Suprapubic skin (tissue), 4 donors: ENCODE measurements around the gene SMOC2. TPM values are rescaled to one million over a fixed set of nuclear protein-coding genes. Genes with fewer than 3 reads are reported as not detected.

Experiments used
- DNase-seq, 2 donors: peaks; one replicate each; pipeline ENCODE4 v3.0.0-alpha.2; 2019; ENCODE audit warnings: low spot score in 2 of 2
- H3K27ac ChIP-seq: fragments of 200-600 bp; sonication (generic); one replicate; pipeline ENCODE4 v1.5.1; 2019
- H3K27me3 ChIP-seq: fragments of 200-600 bp; sonication (generic); one replicate; pipeline ENCODE4 v1.5.1; 2019
- H3K36me3 ChIP-seq: fragments of 200-600 bp; sonication (generic); one replicate; pipeline ENCODE4 v1.5.1; 2019
- H3K4me1 ChIP-seq: fragments of 200-600 bp; sonication (generic); one replicate; pipeline ENCODE4 v1.5.1; 2019
- H3K4me3 ChIP-seq: fragments of 200-600 bp; sonication (generic); one replicate; pipeline ENCODE4 v1.5.1; 2019; ENCODE audit warnings: mild to moderate bottlenecking
- H3K9me3 ChIP-seq: fragments of 200-600 bp; sonication (generic); one replicate; pipeline ENCODE4 v1.5.1; 2019
- EP300 ChIP-seq: sonication (generic); formaldehyde crosslinking; IDR thresholded peaks from one replicate; pipeline ENCODE4 v1.6.1; 2017; ENCODE audit warnings: antibody characterized with exemption
- POLR2A ChIP-seq, 2 donors: fragments of 450-650 bp; IDR thresholded peaks; one replicate each; pipeline ENCODE4 v1.6.1; 2017; ENCODE audit warnings: antibody characterized with exemption in 2 of 2, mild to moderate bottlenecking in 2 of 2, moderate library complexity in 2 of 2
- POLR2AphosphoS5 ChIP-seq, 3 donors: sonication (generic); formaldehyde crosslinking; IDR thresholded peaks; one replicate each; pipeline ENCODE4 v1.6.1; 2017; ENCODE audit warnings: antibody characterized with exemption in 3 of 3
- WGBS: methylation state at CpG from one replicate; pipeline ENCODE4 v1.1.5; 2018; 5-methylcytosine and 5-hydroxymethylcytosine counted together
- total RNA-seq, 4 donors: library from RNA; depleted of rRNA; stranded (reverse); fragments of >200 nt; gene quantifications; one replicate each; pipeline ENCODE4 v1.1.0, GENCODE V29; 2016
- TF ChIP-seq, protein P1 (sequence below), 2 donors: fragments of 200-600 bp in 1 of 2; fragments of 450-650 bp in 1 of 2; sonication (generic) in 1 of 2; IDR thresholded peaks; one replicate each; pipeline ENCODE4 v1.5.1; 2016 to 2019; ENCODE audit warnings: antibody characterized with exemption in 2 of 2, mild to moderate bottlenecking in 1 of 2, moderate library complexity in 1 of 2

SMOC2 gene
- total RNA-seq, 4 donors from 2014 or later, result 16.2 to 22.9 (median 18.8) TPM

DNA sequence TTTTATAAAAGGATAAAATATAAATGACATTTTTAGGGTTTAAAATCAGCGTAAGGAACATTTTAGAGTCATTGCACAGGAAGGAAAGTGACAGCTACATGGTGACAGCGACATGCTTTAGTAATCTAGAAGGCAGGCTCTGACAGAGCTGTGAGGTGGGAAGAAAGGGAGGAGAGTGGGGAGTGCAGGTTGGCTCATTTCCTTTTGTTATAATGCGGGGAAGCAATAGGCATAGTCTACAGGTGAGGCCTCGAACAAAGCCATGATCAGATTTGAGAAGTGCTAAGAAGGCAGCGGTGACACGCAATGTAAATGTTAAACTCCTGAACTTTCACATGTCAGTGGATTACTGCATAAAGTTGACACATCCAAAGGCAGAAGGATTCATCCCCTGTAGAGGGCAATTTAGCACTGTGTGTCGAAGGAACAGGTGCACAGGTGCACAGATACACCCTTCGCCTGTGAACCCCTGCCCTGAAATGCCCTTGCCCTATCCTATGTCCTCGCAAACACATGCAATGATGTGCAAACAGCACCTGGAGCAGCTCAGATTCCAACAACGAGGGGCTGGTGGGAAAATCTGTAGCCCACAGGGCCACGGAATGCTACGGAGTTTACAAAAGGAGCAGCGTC lies 32.4 kb upstream of the SMOC2 start:
- H3K27ac ChIP-seq, result no peak overlapping the region
- DNase-seq, result peak in 1 of 2 donors; percentile 41

DNA sequence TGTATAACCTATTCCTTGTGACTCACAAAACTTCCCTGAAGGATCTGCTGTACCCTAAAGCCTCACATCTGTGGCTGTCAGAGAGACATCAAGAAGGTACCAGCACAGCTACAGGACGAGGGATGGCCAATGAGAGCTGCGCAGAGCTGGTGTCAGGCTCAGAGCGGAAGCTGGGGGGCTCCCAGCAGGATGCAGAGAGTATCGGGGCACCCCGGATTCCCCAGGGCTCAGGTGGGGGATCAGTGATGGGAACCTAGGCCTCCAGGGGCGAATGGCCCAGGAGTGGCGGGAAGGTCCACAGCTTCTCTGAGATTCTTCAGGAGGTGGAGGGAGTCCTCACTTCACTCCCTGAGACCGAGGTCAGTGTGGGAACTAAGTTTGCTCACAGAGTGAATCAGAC lies 30.9 kb upstream of the SMOC2 start:
- no peaks in the 10 kb centered on the region for H3K36me3 ChIP-seq
- DNase-seq, result peak in 1 of 2 donors; percentile 74
- no peak overlapping the region for H3K27ac ChIP-seq
- H3K27me3 ChIP-seq, result no peaks in the 10 kb centered on the region
- H3K9me3 ChIP-seq, result no peaks in the 10 kb centered on the region
- WGBS, result 84% methylated on average over 8 of the region's 8 CpGs
- TF ChIP-seq, protein P1, sequence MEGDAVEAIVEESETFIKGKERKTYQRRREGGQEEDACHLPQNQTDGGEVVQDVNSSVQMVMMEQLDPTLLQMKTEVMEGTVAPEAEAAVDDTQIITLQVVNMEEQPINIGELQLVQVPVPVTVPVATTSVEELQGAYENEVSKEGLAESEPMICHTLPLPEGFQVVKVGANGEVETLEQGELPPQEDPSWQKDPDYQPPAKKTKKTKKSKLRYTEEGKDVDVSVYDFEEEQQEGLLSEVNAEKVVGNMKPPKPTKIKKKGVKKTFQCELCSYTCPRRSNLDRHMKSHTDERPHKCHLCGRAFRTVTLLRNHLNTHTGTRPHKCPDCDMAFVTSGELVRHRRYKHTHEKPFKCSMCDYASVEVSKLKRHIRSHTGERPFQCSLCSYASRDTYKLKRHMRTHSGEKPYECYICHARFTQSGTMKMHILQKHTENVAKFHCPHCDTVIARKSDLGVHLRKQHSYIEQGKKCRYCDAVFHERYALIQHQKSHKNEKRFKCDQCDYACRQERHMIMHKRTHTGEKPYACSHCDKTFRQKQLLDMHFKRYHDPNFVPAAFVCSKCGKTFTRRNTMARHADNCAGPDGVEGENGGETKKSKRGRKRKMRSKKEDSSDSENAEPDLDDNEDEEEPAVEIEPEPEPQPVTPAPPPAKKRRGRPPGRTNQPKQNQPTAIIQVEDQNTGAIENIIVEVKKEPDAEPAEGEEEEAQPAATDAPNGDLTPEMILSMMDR (IDR thresholded peaks at IDR 0.05), result no peak
- TF ChIP-seq EP300, result no peak
- no peak for TF ChIP-seq POLR2A (IDR thresholded peaks at IDR 0.05)
- no peak for TF ChIP-seq POLR2AphosphoS5 (IDR thresholded peaks at IDR 0.05)
- peaks cover 4% of the 10 kb centered on the region for H3K4me1 ChIP-seq
- no peak overlapping the region for H3K4me3 ChIP-seq

More for the DNA sequence above, 32.4 kb upstream of the SMOC2 start:
- Histone ChIP-seq H3K4me3 (no peak overlapping the region), H3K9me3 (no peaks in the 10 kb centered on the region), H3K27me3 (no peaks in the 10 kb centered on the region), H3K4me1 (no peaks in the 10 kb centered on the region), H3K36me3 (no peaks in the 10 kb centered on the region)
- TF ChIP-seq EP300, result no peak
- TF ChIP-seq POLR2AphosphoS5 (IDR thresholded peaks at IDR 0.05), result no peak
- WGBS, result 89% methylated on average over 13 of the region's 13 CpGs

DNA sequence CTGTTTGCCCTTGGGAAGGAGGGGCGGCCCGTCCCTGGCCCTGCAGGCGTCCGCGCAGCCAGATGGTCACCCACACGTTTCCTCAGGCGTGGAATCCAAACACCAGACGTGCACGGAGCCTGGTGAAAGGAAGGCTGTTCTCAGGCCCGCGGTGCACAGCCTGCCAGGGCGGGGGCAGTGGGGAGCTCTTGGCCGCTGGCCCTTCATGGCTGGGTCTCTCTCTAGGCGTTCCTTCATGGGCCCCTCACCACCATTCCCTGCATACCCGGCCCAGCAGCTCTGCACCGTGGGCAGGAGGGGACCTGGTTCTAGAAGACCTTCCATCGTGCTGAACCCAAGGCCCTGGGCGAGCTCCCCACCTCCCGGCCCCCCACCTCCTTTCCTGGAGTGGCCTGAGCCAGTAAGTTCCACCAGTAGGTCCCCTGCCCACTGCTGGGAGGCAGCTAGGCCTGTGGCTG lies 30.4 kb upstream of the SMOC2 start:
- 98% methylated on average over 9 of the region's 19 CpGs for WGBS
- H3K27me3 ChIP-seq, result no peaks in the 10 kb centered on the region
- DNase-seq, result peak in 1 of 2 donors; percentile 72
- no peak overlapping the region for H3K4me3 ChIP-seq
- no peaks in the 10 kb centered on the region for H3K9me3 ChIP-seq
- TF ChIP-seq, protein P1 (IDR thresholded peaks at IDR 0.05), result no peak
- TF ChIP-seq POLR2AphosphoS5 (IDR thresholded peaks at IDR 0.05) (no peak), POLR2A (IDR thresholded peaks at IDR 0.05) (no peak), EP300 (no peak)
- peaks cover 7% of the 10 kb centered on the region for H3K4me1 ChIP-seq
- no peaks in the 10 kb centered on the region for H3K36me3 ChIP-seq
- H3K27ac ChIP-seq, result no peak overlapping the region

DNA sequence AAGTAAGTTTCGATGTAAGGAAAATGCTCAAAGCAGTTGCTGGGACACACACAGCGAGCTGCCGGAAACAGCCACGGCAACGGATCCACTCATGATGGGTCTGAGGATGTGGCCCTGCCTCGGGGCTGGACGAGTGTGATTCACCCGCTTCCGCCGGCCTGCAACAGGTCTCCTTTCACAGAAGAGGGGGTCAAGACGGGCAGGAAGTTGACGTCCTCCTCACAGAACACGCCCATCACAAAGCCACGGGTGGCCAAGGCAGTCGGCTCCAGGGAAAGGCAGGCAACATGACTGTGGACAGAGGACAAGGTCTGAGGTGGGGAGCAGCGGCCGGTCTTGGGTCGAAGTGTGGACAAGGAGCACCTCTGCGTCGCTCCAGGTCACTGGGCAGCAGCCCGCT lies 29.9 kb upstream of the SMOC2 start:
- Histone ChIP-seq H3K4me3 (no peak overlapping the region), H3K27me3 (no peaks in the 10 kb centered on the region), H3K36me3 (no peaks in the 10 kb centered on the region), H3K27ac (no peak overlapping the region), H3K4me1 (peaks cover 7% of the 10 kb centered on the region), H3K9me3 (no peaks in the 10 kb centered on the region)
- DNase-seq, result peak in 1 of 2 donors; percentile 60
- TF ChIP-seq EP300 (no peak), POLR2A (IDR thresholded peaks at IDR 0.05) (no peak), POLR2AphosphoS5 (IDR thresholded peaks at IDR 0.05) (no peak)
- TF ChIP-seq, protein P1 (IDR thresholded peaks at IDR 0.05), result no peak
- 86% methylated on average over 18 of the region's 21 CpGs for WGBS

DNA sequence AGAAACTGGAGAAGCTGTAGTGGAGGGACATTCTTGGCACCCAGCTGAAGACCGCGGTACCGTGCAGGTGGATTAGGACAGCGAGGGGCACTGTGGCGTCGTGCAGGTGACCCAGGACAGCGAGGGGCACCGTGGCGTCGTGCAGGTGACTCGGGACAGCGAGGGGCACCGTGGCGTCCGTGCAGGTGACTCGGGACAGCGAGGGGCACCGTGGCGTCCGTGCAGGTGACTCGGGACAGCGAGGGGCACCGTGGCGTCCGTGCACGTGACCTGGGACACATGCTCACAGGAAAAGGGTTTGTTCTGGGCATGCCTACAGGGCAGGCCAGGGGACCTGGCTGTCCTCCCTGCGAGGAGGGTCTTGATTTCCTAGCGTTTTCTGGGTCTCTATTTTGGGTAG lies 29.2 kb upstream of the SMOC2 start:
- no peaks in the 10 kb centered on the region for H3K9me3 ChIP-seq
- H3K36me3 ChIP-seq, result no peaks in the 10 kb centered on the region
- TF ChIP-seq POLR2A (IDR thresholded peaks at IDR 0.05) (no peak), POLR2AphosphoS5 (IDR thresholded peaks at IDR 0.05) (no peak), EP300 (no peak)
- TF ChIP-seq, protein P1 (IDR thresholded peaks at IDR 0.05), result no peak
- peaks cover 7% of the 10 kb centered on the region for H3K4me1 ChIP-seq
- no peak overlapping the region for H3K4me3 ChIP-seq
- 84% methylated on average over 28 of the region's 28 CpGs for WGBS
- H3K27me3 ChIP-seq, result no peaks in the 10 kb centered on the region
- H3K27ac ChIP-seq, result no peak overlapping the region
- peak in 1 of 2 donors; percentile 35 for DNase-seq
